Measurements from ENCODE around the gene ZNF544. TPM values are rescaled to one million over a fixed set of nuclear protein-coding genes. Genes with fewer than 3 reads are reported as not detected.
"Not testable (repeated sequence)": the region's sequence is repeated elsewhere in the genome, so short reads cannot be mapped to it uniquely, and the experiment has no call there.

ZNF544 gene
- total RNA-seq, 2 experiments from 2014 or later: 46.0 to 51.6 TPM

- H3K27me3 Mint-ChIP-seq: no peaks in the 10 kb centered on the region
- H3K9me3 Mint-ChIP-seq: peaks cover 2% of the 10 kb centered on the region
- H3K27ac Mint-ChIP-seq: peak overlapping the region; percentile 55
- peaks cover 36% of the 10 kb centered on the region for H3K4me1 Mint-ChIP-seq
- no peak for DNase-seq
- peaks cover 72% of the 10 kb centered on the region for H3K36me3 Mint-ChIP-seq
- H3K4me3 Mint-ChIP-seq: no peak overlapping the region
Measured at GRCh38 chr19:58307736-58308135, 79.0 kb downstream of the ZNF544 start.

- H3K4me1 Mint-ChIP-seq: peaks cover 31% of the 10 kb centered on the region
- H3K36me3 Mint-ChIP-seq: peaks cover 76% of the 10 kb centered on the region
- H3K27ac Mint-ChIP-seq, H3K9me3 Mint-ChIP-seq, H3K27me3 Mint-ChIP-seq, H3K4me3 Mint-ChIP-seq: not testable (repeated sequence)
- DNase-seq: peak; percentile 12
Measured at GRCh38 chr19:58310685-58311084, 82.0 kb downstream of the ZNF544 start.

GRCh38 chr19:58311345-58311865 lies 82.7 kb downstream of the ZNF544 start:
- H3K27ac Mint-ChIP-seq: no peak overlapping the region
- H3K27me3 Mint-ChIP-seq: no peaks in the 10 kb centered on the region
- peaks cover 25% of the 10 kb centered on the region for H3K4me1 Mint-ChIP-seq
- DNase-seq: no peak
- no peaks in the 10 kb centered on the region for H3K9me3 Mint-ChIP-seq
- peaks cover 75% of the 10 kb centered on the region for H3K36me3 Mint-ChIP-seq
- no peak overlapping the region for H3K4me3 Mint-ChIP-seq

Other genes starting within 250 kb of the ZNF544 start
- gene ZNF606, start 226.1 kb upstream of the ZNF544 start, total RNA-seq: 1 to 10 TPM; 6.9 to 7.0 TPM
- not detected for gene ZSCAN1, start 194.9 kb upstream of the ZNF544 start, total RNA-seq
- 1 to 10 TPM; 2.4 to 2.5 TPM for gene ZNF135, start 169.6 kb upstream of the ZNF544 start, total RNA-seq
- gene ZSCAN18, start 130.7 kb upstream of the ZNF544 start, total RNA-seq: 10 to 100 TPM; 21.5 to 23.9 TPM
- gene ZNF329, start 78.1 kb upstream of the ZNF544 start, total RNA-seq: 1 to 10 TPM; 6.8 to 8.1 TPM
- gene ZNF274, start 45.9 kb upstream of the ZNF544 start, total RNA-seq: 10 to 100 TPM; 27.0 to 30.5 TPM
- gene ZNF8, start 50.0 kb downstream of the ZNF544 start, total RNA-seq: 1 to 10 TPM; 4.1 to 4.3 TPM
- 10 to 100 TPM; 79.5 to 82.7 TPM for gene ERVK3-1, start 76.5 kb downstream of the ZNF544 start, total RNA-seq
- 1 to 10 TPM; 2.8 to 3.2 TPM for gene ZSCAN22, start 98.1 kb downstream of the ZNF544 start, total RNA-seq
- 10 to 100 TPM; 18.7 to 23.2 TPM for gene A1BG, start 124.6 kb downstream of the ZNF544 start, total RNA-seq
- gene ZNF497, start 133.8 kb downstream of the ZNF544 start, total RNA-seq: 1 to 10 TPM; 1.5 to 1.7 TPM
- 1 to 10 TPM; 2.0 to 2.1 TPM for gene ZNF837, start 152.1 kb downstream of the ZNF544 start, total RNA-seq
- gene RPS5, start 158.4 kb downstream of the ZNF544 start, total RNA-seq: 1,000 to 10,000 TPM; 1,717 to 1,777 TPM
- 1 to 10 TPM in 1 of 2 experiments, under 1 TPM in 1; 0.82 to 1.6 TPM for gene RNF225, start 166.7 kb downstream of the ZNF544 start, total RNA-seq
- gene ZNF584, start 179.7 kb downstream of the ZNF544 start, total RNA-seq: 10 to 100 TPM; 15.1 to 17.2 TPM
- gene ZNF132, start 211.2 kb downstream of the ZNF544 start, total RNA-seq: 1 to 10 TPM; 4.3 TPM
- gene ZNF324B, start 222.7 kb downstream of the ZNF544 start, total RNA-seq: 10 to 100 TPM in 1 of 2 experiments, 1 to 10 TPM in 1; 9.4 to 10.1 TPM
- 10 to 100 TPM; 12.8 to 13.7 TPM for gene ZNF324, start 238.2 kb downstream of the ZNF544 start, total RNA-seq
- 1 to 10 TPM; 4.2 to 5.3 TPM for gene ZNF446, start 247.4 kb downstream of the ZNF544 start, total RNA-seq

All from activated naive CD8-positive, alpha-beta T cell treated with anti-CD3 and anti-CD28 coated beads for 36 hours (primary cell).